DMS53 treated with DMSO at 0.1 percent for 48 hours (cell line): ENCODE data around the gene ZNF260.
"Not testable (repeated sequence)": the region's sequence is repeated elsewhere in the genome, so short reads cannot be mapped to it uniquely, and the experiment has no call there.

Experiments used
- DNase-seq: peaks from one replicate; lab custom pipeline; 2025; ENCODE audit not compliant: unreplicated experiment; lab: John Stamatoyannopoulos, UW

The ZNF260 gene

DNA sequence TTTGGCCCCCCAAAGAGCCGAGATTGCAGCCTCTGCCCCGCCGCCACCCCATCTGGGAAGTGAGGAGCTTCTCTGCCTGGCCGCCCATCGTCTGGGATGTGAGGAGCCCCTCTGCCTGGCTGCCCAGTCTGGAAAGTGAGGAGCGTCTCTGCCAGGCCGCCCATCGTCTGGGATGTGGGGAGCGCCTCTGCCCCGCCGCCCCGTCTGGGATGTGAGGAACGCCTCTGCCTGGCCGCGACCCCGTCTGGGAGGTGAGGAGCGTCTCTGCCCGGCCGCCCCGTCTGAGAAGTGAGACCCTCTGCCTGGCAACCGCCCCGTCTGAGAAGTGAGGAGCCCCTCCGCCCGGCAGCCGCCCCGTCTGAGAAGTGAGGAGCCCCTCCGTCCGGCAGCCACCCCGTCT, 37.2 kb downstream of the ZNF260 start:
- not testable (repeated sequence) for DNase-seq

DNA sequence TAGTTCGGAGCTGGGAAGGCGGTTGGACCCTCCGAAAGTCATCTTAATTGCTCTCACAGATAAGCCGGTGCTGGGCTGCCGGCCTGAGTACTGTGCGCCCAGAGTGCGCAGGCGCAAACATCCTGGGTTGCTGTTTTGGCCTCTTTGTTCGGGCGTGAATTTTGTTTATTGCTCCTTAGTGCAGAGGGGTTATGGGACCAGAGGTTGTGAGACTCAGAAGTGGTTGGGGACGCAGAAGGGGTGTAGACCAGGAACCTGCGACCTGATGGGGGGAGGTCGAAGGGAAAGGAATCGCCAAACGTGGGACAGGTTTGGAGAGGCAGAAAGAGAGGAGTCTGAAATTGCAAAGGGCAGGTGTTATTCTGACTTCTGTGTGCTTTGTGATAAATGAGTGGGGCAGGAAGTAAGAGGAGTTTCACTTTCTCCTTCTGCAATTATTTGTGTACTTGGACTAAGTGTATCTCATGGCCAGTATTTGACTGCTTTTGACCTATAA, 38.1 kb downstream of the ZNF260 start:
- peak; percentile 97 for DNase-seq

DNA sequence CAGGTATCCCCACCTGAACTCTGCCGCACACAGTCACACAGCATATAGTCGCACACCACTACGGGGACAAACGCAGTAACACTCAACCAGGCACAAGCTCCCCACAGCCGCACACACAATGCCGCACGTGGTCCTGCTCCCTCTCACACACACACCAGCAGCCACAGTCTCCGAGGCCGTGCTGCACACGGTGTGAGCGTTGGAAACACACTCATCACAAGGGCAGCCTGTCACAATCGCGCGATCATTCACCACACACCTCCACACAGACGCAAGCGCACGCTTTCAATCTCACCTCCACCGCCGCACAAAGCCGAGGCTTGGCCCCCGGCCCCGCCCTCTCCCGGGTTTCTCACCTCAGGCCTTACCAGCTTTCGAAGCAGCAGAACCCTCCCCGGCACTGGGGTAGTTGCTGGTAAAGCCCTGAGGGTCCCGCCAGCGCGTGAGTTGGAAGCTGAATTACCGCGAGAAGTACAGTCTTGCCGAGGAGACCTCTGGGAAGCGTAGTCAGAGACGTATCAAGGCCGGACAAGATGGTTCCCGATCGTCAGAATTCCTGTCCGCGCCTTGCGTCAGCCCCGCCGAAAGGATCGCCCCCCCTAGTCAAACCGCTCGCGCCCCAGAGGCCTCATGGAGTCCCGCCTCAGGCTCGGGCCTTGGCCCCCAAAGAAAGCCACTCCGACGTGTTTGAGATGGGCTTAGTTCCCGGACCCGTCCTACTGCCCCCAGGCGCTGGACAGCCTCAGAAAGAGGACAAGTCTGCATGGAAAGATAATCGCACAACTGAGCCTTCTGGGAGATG, 38.8 kb downstream of the ZNF260 start, which contains the start of gene ZNF566:
TSS of gene ZNF566 (minus strand) at position 444 of the 802 bp plus-strand sequence. CDS start 13,004 bp downstream, outside the sequence.
- peak; percentile 98 for DNase-seq

DNA sequence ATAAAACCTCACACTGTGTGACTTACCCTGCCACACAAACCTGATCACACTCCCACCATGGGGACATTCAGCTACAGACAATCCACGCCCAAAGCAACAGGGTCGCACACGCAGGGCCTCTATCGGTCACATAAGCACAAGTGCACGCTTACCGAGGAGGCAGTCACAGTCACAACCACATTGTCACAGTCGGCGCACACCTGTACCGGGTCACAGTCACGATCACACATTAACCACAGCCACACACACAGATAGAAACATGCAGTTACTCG, 39.3 kb downstream of the ZNF260 start:
- peak; percentile 70 for DNase-seq

DNA sequence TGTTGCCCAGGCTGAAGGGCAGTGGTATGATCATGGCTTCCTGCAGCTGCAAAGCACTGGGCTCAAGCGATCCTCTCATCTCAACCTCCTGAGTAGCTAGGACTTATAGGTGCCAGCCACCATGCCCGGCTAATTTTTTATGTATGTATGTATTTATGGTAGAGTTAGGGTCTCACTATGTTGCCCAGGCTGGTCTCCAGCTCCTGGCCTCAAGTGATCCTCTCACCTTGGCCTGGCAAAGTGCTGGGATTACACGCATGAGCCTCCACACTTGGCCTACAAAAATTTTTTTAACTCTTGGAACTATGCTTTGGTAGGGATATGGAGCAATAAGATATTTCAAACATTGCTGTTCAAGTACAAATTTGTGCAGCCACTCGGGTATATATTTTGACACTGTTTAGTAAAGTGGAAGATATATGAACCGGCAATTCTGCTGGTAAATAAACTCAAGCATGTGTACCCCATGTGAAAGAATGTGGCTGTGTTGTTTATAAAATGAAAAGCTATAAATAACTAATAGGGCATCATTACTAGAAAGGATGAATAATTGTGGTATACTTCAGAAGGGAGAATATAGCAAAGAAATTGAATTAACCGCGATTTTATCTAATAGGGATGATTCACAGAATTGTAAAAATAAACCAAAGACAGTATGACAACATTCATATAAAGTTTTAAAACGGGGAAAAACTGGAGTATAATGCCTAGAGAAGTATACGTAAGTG, 39.8 kb downstream of the ZNF260 start:
- DNase-seq = no peak

DNA sequence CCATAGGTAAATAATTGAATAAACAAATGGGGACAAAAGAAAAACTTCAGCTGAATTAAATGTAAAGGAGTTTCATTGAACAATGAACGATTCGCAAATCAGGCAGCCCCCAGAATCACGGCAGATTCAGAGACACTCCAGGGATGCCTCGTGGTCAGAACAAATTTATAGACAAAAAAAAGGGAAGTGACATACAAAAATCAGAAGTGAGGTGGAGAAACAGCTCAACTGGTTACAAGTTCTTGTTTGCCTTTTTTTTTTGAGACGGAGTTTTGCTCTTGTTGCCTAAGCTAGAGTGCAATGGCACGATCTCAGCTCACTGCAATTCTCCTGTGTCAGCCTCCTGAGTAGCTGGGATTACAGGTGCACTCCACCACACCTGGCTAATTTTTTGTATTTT, 44.4 kb downstream of the ZNF260 start:
- no peak for DNase-seq

DNA sequence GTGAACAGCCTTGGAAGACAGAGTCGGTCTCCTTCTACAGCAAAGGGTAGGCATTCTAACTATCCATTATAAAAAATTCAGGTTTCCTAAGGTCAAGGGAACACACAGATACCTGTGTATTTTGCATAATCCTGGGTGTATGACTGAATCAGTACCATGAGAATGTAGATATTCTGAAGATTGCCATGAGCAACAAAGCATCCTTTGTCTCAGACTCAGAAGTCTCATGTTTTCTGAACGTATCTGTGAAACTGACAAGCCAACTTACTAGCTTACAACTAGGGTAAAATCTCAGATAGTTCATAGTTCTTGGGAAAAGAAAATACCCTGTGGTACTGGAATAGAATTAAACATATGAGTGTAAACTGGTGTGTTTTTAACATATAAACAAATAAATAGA, 45.2 kb downstream of the ZNF260 start:
- DNase-seq = no peak
